GM23338 (cell line): Measurements from ENCODE around the gene GTF3C1. TPM values are rescaled to one million over a fixed set of nuclear protein-coding genes. Genes with fewer than 3 reads are reported as not detected.

Experiments
- ATAC-seq: fragments of 200-7000 bp; cut with Tn5 transposase; 3 replicates; pipeline ENCODE4 v1.9.1; 2020
- DNase-seq: peaks from one replicate; pipeline ENCODE4 v3.0.0-alpha.2; 2015; ENCODE audit warnings: low spot score
- H2AFZ ChIP-seq: fragments of 200-600 bp; sonication (generic); 2 replicates; pipeline ENCODE4 v1.8.0; 2016; ENCODE audit warnings: antibody characterized with exemption, mild to moderate bottlenecking, moderate library complexity
- H3F3A ChIP-seq: fragments of 200-600 bp; sonication (generic); replicated peaks from 2 replicates; pipeline ENCODE4 v1.8.0; 2017; ENCODE audit warnings: antibody characterized with exemption, mixed run types, low read depth
- H3K27ac ChIP-seq: fragments of 200-600 bp; sonication (generic); 2 replicates; pipeline ENCODE4 v1.6.1; 2016; ENCODE audit warnings: low read depth
- H3K27me3 ChIP-seq: fragments of 200-600 bp; sonication (generic); 2 replicates; pipeline ENCODE4 v1.8.0; 2016; ENCODE audit warnings: mild to moderate bottlenecking, mixed run types, moderate library complexity; ENCODE audit not compliant: insufficient read depth
- H3K36me3 ChIP-seq: fragments of 200-600 bp; sonication (generic); 2 replicates; pipeline ENCODE4 v1.8.0; 2016; ENCODE audit warnings: mild to moderate bottlenecking; ENCODE audit not compliant: insufficient read depth
- H3K4me1 ChIP-seq: fragments of 200-600 bp; sonication (generic); 2 replicates; pipeline ENCODE4 v1.8.0; 2016; ENCODE audit warnings: mild to moderate bottlenecking, moderate library complexity; ENCODE audit not compliant: insufficient read depth
- H3K4me2 ChIP-seq: fragments of 200-600 bp; sonication (generic); 2 replicates; pipeline ENCODE4 v1.7.1; 2017; ENCODE audit warnings: mixed run types
- H3K4me3 ChIP-seq: fragments of 200-600 bp; sonication (generic); 2 replicates; pipeline ENCODE4 v1.6.1; 2016; ENCODE audit warnings: mixed run types
- H3K79me2 ChIP-seq: fragments of 200-600 bp; sonication (generic); replicated peaks from 2 replicates; pipeline ENCODE4 v1.8.0; 2017; ENCODE audit warnings: mild to moderate bottlenecking; ENCODE audit not compliant: insufficient read depth
- H3K9me2 ChIP-seq: fragments of 200-600 bp; sonication (generic); 2 replicates; pipeline ENCODE4 v1.8.0; 2017; ENCODE audit not compliant: insufficient read depth
- H4K20me1 ChIP-seq: fragments of 200-600 bp; sonication (generic); replicated peaks from 2 replicates; pipeline ENCODE4 v1.8.0; 2017; ENCODE audit warnings: mild to moderate bottlenecking; ENCODE audit not compliant: insufficient read depth
- H3K27ac Mint-ChIP-seq: 2 replicates; pipeline ENCODE4 v1.8.0; 2020; ENCODE audit warnings: inconsistent platforms, mild to moderate bottlenecking, moderate library complexity, mixed read lengths
- H3K27me3 Mint-ChIP-seq: 3 replicates; pipeline ENCODE4 v1.8.0; 2022; ENCODE audit warnings: low read depth, mild to moderate bottlenecking, moderate library complexity, mixed read lengths, inconsistent platforms; ENCODE audit not compliant: insufficient read depth, poor library complexity
- H3K36me3 Mint-ChIP-seq: 3 replicates; pipeline ENCODE4 v1.8.0; 2021; ENCODE audit warnings: low read depth, mild to moderate bottlenecking, inconsistent platforms, moderate library complexity, mixed read lengths
- H3K4me1 Mint-ChIP-seq: 3 replicates; pipeline ENCODE4 v1.8.0; 2020; ENCODE audit warnings: mild to moderate bottlenecking, inconsistent platforms, mixed read lengths
- H3K4me3 Mint-ChIP-seq: 3 replicates; pipeline ENCODE4 v1.8.0; 2021; ENCODE audit warnings: moderate library complexity, mild to moderate bottlenecking, inconsistent platforms, mixed read lengths
- H3K9me3 Mint-ChIP-seq: 3 replicates; pipeline ENCODE4 v1.8.0; 2020; ENCODE audit warnings: moderate library complexity, mild to moderate bottlenecking, inconsistent platforms, mixed read lengths
- CREB1 ChIP-seq: fragments of 250-450 bp; sonication (Bioruptor Pico); IDR thresholded peaks from 2 replicates; pipeline ENCODE4 v1.5.0; 2020; ENCODE audit warnings: low read depth, mild to moderate bottlenecking, moderate library complexity
- CTCF ChIP-seq, 2 experiments: fragments of 200-600 bp in 1 of 2; sonication (generic) in 1 of 2; conservative IDR thresholded peaks; 2 replicates each; pipeline versions ENCODE4 v1.5.1 to v1.6.1; 2016 to 2017; ENCODE audit warnings: antibody characterized with exemption in 2 of 2, low read depth in 2 of 2, mild to moderate bottlenecking in 2 of 2, moderate library complexity in 1 of 2
- ETS1 ChIP-seq: IDR thresholded peaks from 2 replicates; pipeline ENCODE4 v1.6.1; 2016; ENCODE audit warnings: antibody characterized with exemption
- EZH2 ChIP-seq: fragments of 200-600 bp; sonication (generic); IDR thresholded peaks from one replicate; pipeline ENCODE4 v1.8.0; 2017; ENCODE audit warnings: antibody characterized with exemption, mild to moderate bottlenecking, low read depth; ENCODE audit not compliant: unreplicated experiment
- EZH2phosphoT487 ChIP-seq: fragments of 200-600 bp; sonication (generic); IDR thresholded peaks from one replicate; pipeline ENCODE4 v1.8.1; 2018; ENCODE audit warnings: antibody characterized with exemption; ENCODE audit not compliant: unreplicated experiment
- JUNB ChIP-seq: IDR thresholded peaks from one replicate; pipeline ENCODE4 v1.6.1; 2016; ENCODE audit warnings: antibody characterized with exemption; ENCODE audit not compliant: unreplicated experiment
- NANOG ChIP-seq: IDR thresholded peaks from 2 replicates; pipeline ENCODE4 v1.6.1; 2016; ENCODE audit warnings: antibody characterized with exemption, borderline replicate concordance
- POLR2AphosphoS5 ChIP-seq: IDR thresholded peaks from 2 replicates; pipeline ENCODE4 v1.6.1; 2016; ENCODE audit warnings: antibody characterized with exemption, low read depth
- STAT1 ChIP-seq: IDR thresholded peaks from one replicate; pipeline ENCODE4 v1.6.1; 2016; ENCODE audit warnings: antibody characterized with exemption; ENCODE audit not compliant: unreplicated experiment
- ZNF114 ChIP-seq: fragments of 250-450 bp; sonication (Bioruptor Pico); IDR thresholded peaks from 2 replicates; pipeline ENCODE4 v1.5.0; 2020; ENCODE audit warnings: mild to moderate bottlenecking, moderate library complexity
- ZNF462 ChIP-seq: fragments of 250-450 bp; sonication (Bioruptor Pico); IDR thresholded peaks from 2 replicates; pipeline ENCODE4 v1.5.0; 2020; ENCODE audit warnings: mild to moderate bottlenecking, moderate library complexity
- polyA plus RNA-seq: library from polyadenylated mRNA; unstranded; fragments of >200 nt; fragmentation: Nextera tagmentation; extraction: Ambion mirVana; gene quantifications from 2 replicates; pipeline ENCODE4 v1.2.1, GENCODE V29; 2016
- total RNA-seq: library from RNA; depleted of rRNA; stranded (reverse); fragments of >200 nt; shearing (Covaris generic); gene quantifications from 2 replicates; pipeline ENCODE4 v1.2.3, GENCODE V29; 2014

GTF3C1 gene
- total and polyA plus RNA-seq, 2 experiments from 2014 or later = 78.5 to 138 TPM

- Histone ChIP-seq H3K27ac (no peak overlapping the region), H3K27me3 (no peaks in the 10 kb centered on the region), H3K79me2 (no peaks in the 10 kb centered on the region), H3F3A (no peaks in the 10 kb centered on the region), H3K4me1 (no peaks in the 10 kb centered on the region), H3K4me3 (no peak overlapping the region), H4K20me1 (no peaks in the 10 kb centered on the region), H3K4me2 (no peak overlapping the region), H2AFZ (no peak overlapping the region), H3K9me2 (no peaks in the 10 kb centered on the region), H3K36me3 (peaks cover 36% of the 10 kb centered on the region)
- DNase-seq (no peak), ATAC-seq (no peak)
- Mint-ChIP-seq H3K4me1 (no peaks in the 10 kb centered on the region), H3K9me3 (no peaks in the 10 kb centered on the region), H3K4me3 (no peak overlapping the region), H3K36me3 (peaks cover 83% of the 10 kb centered on the region), H3K27me3 (peaks cover 7% of the 10 kb centered on the region), H3K27ac (no peak overlapping the region)
- TF ChIP-seq EZH2 (no peak), JUNB (no peak), CREB1 (CRISPR knock-in tag) (no peak), ZNF114 (no peak), STAT1 (no peak), CTCF (conservative IDR thresholded peaks at IDR 0.05; ENCODE audit: low read depth in 2 of 2) (no peak), POLR2AphosphoS5 (no peak), NANOG (no peak), ZNF462 (CRISPR knock-in tag) (no peak), ETS1 (no peak), EZH2phosphoT487 (no peak)
Observed at GRCh38 chr16:27474921-27475320, 74.8 kb downstream of the GTF3C1 start.
